H1 (cell line): ENCODE measurements around the gene FGFR2. TPM values are rescaled to one million over a fixed set of nuclear protein-coding genes. Genes with fewer than 3 reads are reported as not detected.

ENCODE experiments used
- CTCF ChIA-PET: fragments of 300-600 bp; sonication (Branson Sonifier 250); formaldehyde crosslinking; loops from one replicate; lab custom pipeline; 2021; ENCODE audit not compliant: partially characterized antibody; lab: Charles Lee
- POLR2A ChIA-PET: fragments of 300-600 bp; sonication (Branson Sonifier 250); formaldehyde crosslinking; loops from one replicate; lab custom pipeline; 2021; ENCODE audit warnings: inconsistent platforms; ENCODE audit not compliant: partially characterized antibody; lab: Charles Lee
- DNase-seq, 2 experiments: peaks; one replicate each; pipeline versions ENCODE4 v3.0.0 to v3.0.0-alpha.2; 2010 to 2022; ENCODE audit warnings: low spot score in 2 of 2, low read depth in 1 of 2, mixed read lengths in 1 of 2
- FAIRE-seq: peaks from 2 replicates; lab custom pipeline; 2011; peaks lifted over from hg19 to GRCh38; lab: Jason Lieb, UNC
- H2AFZ ChIP-seq: 2 replicates; pipeline ENCODE4 v1.8.1; 2012; ENCODE audit warnings: low read length, inconsistent platforms
- H2AK5ac ChIP-seq: 2 replicates; pipeline ENCODE4 v1.6.1; 2013; ENCODE audit warnings: low read depth, low read length
- H2BK120ac ChIP-seq: replicated peaks from 2 replicates; pipeline ENCODE3; 2013; ENCODE audit warnings: low read depth, low read length, inconsistent platforms
- H2BK12ac ChIP-seq: 2 replicates; pipeline ENCODE4 v1.6.1; 2013; ENCODE audit warnings: low read depth, low read length
- H2BK15ac ChIP-seq: 2 replicates; pipeline ENCODE4 v1.6.1; 2013; ENCODE audit warnings: low read length
- H2BK20ac ChIP-seq: 2 replicates; pipeline ENCODE4 v1.6.1; 2013; ENCODE audit warnings: low read length
- H2BK5ac ChIP-seq: 2 replicates; pipeline ENCODE4 v1.6.1; 2013; ENCODE audit warnings: low read depth, low read length
- H3K14ac ChIP-seq: 2 replicates; pipeline ENCODE4 v1.6.1; 2013; ENCODE audit warnings: inconsistent platforms; ENCODE audit not compliant: insufficient read length
- H3K18ac ChIP-seq: 2 replicates; pipeline ENCODE4 v1.6.1; 2013; ENCODE audit warnings: low read length; ENCODE audit errors: extremely low read depth
- H3K23ac ChIP-seq: 2 replicates; pipeline ENCODE4 v1.6.1; 2013; ENCODE audit warnings: inconsistent platforms; ENCODE audit not compliant: insufficient read length
- H3K23me2 ChIP-seq: 2 replicates; pipeline ENCODE4 v1.6.1; 2013; ENCODE audit warnings: low read depth, low read length
- H3K27ac ChIP-seq: 2 replicates; pipeline ENCODE4 v1.6.1; 2011; ENCODE audit warnings: low read depth, low read length, inconsistent platforms
- H3K27me3 ChIP-seq, 4 experiments: replicated peaks in 1 of 4; 1 replicate in 1 of 4; 2 replicates in 3 of 4; pipeline versions ENCODE4 v1.6.1 to v1.8.1; 2011 to 2013; ENCODE audit warnings: low read length in 3 of 4, mild to moderate bottlenecking in 3 of 4, inconsistent platforms in 2 of 4, mixed read lengths in 2 of 4, moderate library complexity in 1 of 4; ENCODE audit not compliant: control insufficient read depth in 3 of 4, insufficient read depth in 3 of 4; ENCODE audit errors: extremely low read depth in 1 of 4
- H3K36me3 ChIP-seq, 4 experiments: 2 replicates each; pipeline versions ENCODE4 v1.6.1 to v1.8.1; 2011 to 2013; ENCODE audit warnings: mild to moderate bottlenecking in 4 of 4, low read length in 3 of 4, moderate library complexity in 2 of 4, control low read depth in 1 of 4, inconsistent platforms in 1 of 4; ENCODE audit not compliant: insufficient read depth in 4 of 4, control insufficient read depth in 2 of 4
- H3K4ac ChIP-seq: replicated peaks from 2 replicates; pipeline ENCODE3; 2013; ENCODE audit warnings: low read length, low read depth, mixed read lengths, inconsistent platforms; ENCODE audit not compliant: insufficient read length
- H3K4me1 ChIP-seq, 4 experiments: replicated peaks in 1 of 4; 1 replicate in 1 of 4; 2 replicates in 3 of 4; pipeline versions ENCODE4 v1.6.1 to v1.8.1; 2011 to 2013; ENCODE audit warnings: low read length in 3 of 4, inconsistent platforms in 2 of 4, mixed read lengths in 1 of 4; ENCODE audit not compliant: insufficient read depth in 4 of 4, control insufficient read depth in 3 of 4
- H3K4me2 ChIP-seq, 2 experiments: 2 replicates each; pipeline versions ENCODE4 v1.6.1 to v1.8.1; 2011 to 2013; ENCODE audit warnings: low read depth in 2 of 2, low read length in 2 of 2, control low read depth in 1 of 2, inconsistent platforms in 1 of 2, mild to moderate bottlenecking in 1 of 2; ENCODE audit not compliant: insufficient read depth in 1 of 2
- H3K4me3 ChIP-seq, 4 experiments: fragments of 200-600, 300-600 bp in 1 of 4; sonication (generic), shearing (Covaris generic), sonication (Bioruptor Twin) in 1 of 4; 2 replicates each; pipeline versions ENCODE4 v1.5.1 to v1.8.1; 2011 to 2016; ENCODE audit warnings: low read length in 4 of 4, low read depth in 3 of 4, control low read depth in 2 of 4, inconsistent platforms in 2 of 4, mild to moderate bottlenecking in 2 of 4, mixed read lengths in 1 of 4, moderate library complexity in 1 of 4; ENCODE audit not compliant: insufficient read depth in 2 of 4; ENCODE audit errors: extremely low read depth in 1 of 4
- H3K56ac ChIP-seq: replicated peaks from 2 replicates; pipeline ENCODE3; 2013; ENCODE audit warnings: low read depth, mild to moderate bottlenecking, mixed read lengths, low read length, inconsistent platforms; ENCODE audit not compliant: insufficient read length
- H3K79me1 ChIP-seq: 2 replicates; pipeline ENCODE4 v1.6.1; 2013; ENCODE audit warnings: low read depth, low read length, control low read depth
- H3K79me2 ChIP-seq, 2 experiments: 2 replicates each; pipeline versions ENCODE4 v1.6.1 to v1.8.1; 2012 to 2013; ENCODE audit warnings: low read length in 2 of 2, mild to moderate bottlenecking in 2 of 2, inconsistent platforms in 1 of 2; ENCODE audit not compliant: insufficient read depth in 2 of 2, control insufficient read depth in 1 of 2
- H3K9ac ChIP-seq, 4 experiments: replicated peaks in 1 of 4; 1 replicate in 1 of 4; 2 replicates in 3 of 4; pipeline versions ENCODE4 v1.6.1 to v1.8.1; 2011 to 2013; ENCODE audit warnings: low read depth in 3 of 4, low read length in 3 of 4, control low read depth in 2 of 4, mild to moderate bottlenecking in 2 of 4, moderate library complexity in 2 of 4, inconsistent platforms in 1 of 4; ENCODE audit errors: extremely low read depth in 1 of 4
- H3K9me3 ChIP-seq, 2 experiments: 2 replicates each; pipeline versions ENCODE4 v1.6.1 to v1.8.1; 2012 to 2013; ENCODE audit warnings: mild to moderate bottlenecking in 2 of 2, moderate library complexity in 2 of 2, control low read depth in 1 of 2, inconsistent platforms in 1 of 2, low read depth in 1 of 2, low read length in 1 of 2, mixed read lengths in 1 of 2; ENCODE audit not compliant: insufficient read depth in 2 of 2
- H4K20me1 ChIP-seq, 2 experiments: replicated peaks in 1 of 2; 2 replicates each; pipeline versions ENCODE3 to v1.8.1; 2011 to 2013; ENCODE audit warnings: inconsistent platforms in 2 of 2, low read length in 2 of 2, mild to moderate bottlenecking in 1 of 2; ENCODE audit not compliant: insufficient read depth in 2 of 2, control insufficient read depth in 1 of 2
- H4K5ac ChIP-seq: 2 replicates; pipeline ENCODE4 v1.6.1; 2013; ENCODE audit warnings: low read length, low read depth, mixed read lengths, inconsistent platforms; ENCODE audit not compliant: insufficient read length
- H4K8ac ChIP-seq: 2 replicates; pipeline ENCODE4 v1.8.0; 2013; ENCODE audit warnings: mild to moderate bottlenecking, moderate library complexity, low read length, inconsistent platforms; ENCODE audit not compliant: insufficient read depth; ENCODE audit errors: extremely low read depth
- H4K91ac ChIP-seq: replicated peaks from 2 replicates; pipeline ENCODE3; 2013; ENCODE audit warnings: low read length, mixed read lengths, inconsistent platforms; ENCODE audit not compliant: insufficient read length
- ATF2 ChIP-seq: IDR thresholded peaks from 2 replicates; pipeline ENCODE4 v1.6.1; 2012; ENCODE audit warnings: low read length, inconsistent platforms
- JUND ChIP-seq: IDR thresholded peaks from 2 replicates; pipeline ENCODE4 v1.6.1; 2011; ENCODE audit warnings: mild to moderate bottlenecking, improper control_type of control experiment, low read length
- KDM4A ChIP-seq: IDR thresholded peaks from one replicate; pipeline ENCODE4 v1.7.1; 2012; ENCODE audit warnings: low read depth, mild to moderate bottlenecking, moderate library complexity, low read length, inconsistent platforms; ENCODE audit not compliant: severe bottlenecking
- RBBP5 ChIP-seq: IDR thresholded peaks from 2 replicates; pipeline ENCODE4 v1.7.1; 2012; ENCODE audit warnings: low read depth, mild to moderate bottlenecking, inconsistent platforms, low read length, moderate library complexity, borderline replicate concordance
- RXRA ChIP-seq: IDR thresholded peaks from 2 replicates; pipeline ENCODE4 v1.6.1; 2011; ENCODE audit warnings: low read depth, mild to moderate bottlenecking, low read length, moderate library complexity; ENCODE audit not compliant: insufficient read depth
- TAF1 ChIP-seq: IDR thresholded peaks from 2 replicates; pipeline ENCODE4 v1.6.1; 2011; ENCODE audit warnings: mild to moderate bottlenecking, low read depth, low read length
- TCF12 ChIP-seq: IDR thresholded peaks from 2 replicates; pipeline ENCODE4 v1.6.1; 2011; ENCODE audit warnings: low read depth, mild to moderate bottlenecking, low read length
- YY1 ChIP-seq: IDR thresholded peaks from 2 replicates; pipeline ENCODE4 v1.6.1; 2011; ENCODE audit warnings: low read depth, mild to moderate bottlenecking, low read length
- WGBS, 2 experiments: shearing (Covaris generic) in 1 of 2; methylation state at CpG; one replicate each; pipeline versions ENCODE4 v1.1.6 to v1.1.7; 2013 to 2015; ENCODE audit warnings: low lambda C conversion rate in 2 of 2, mixed read lengths in 2 of 2, inconsistent platforms in 1 of 2, low coverage in 1 of 2, missing lambda C conversion rate in 1 of 2; ENCODE audit not compliant: insufficient replicate concordance in 2 of 2, insufficient coverage in 1 of 2, insufficient read length in 1 of 2; ENCODE audit errors: extremely low coverage in 1 of 2, missing lambda C conversion rate in 1 of 2; 5-methylcytosine and 5-hydroxymethylcytosine counted together
- polyA plus RNA-seq, 7 experiments: library from polyadenylated mRNA; depleted of rRNA in 3 of 7; stranded (reverse) in 5 of 7; unstranded in 2 of 7; fragments of >200 nt in 5 of 7; fragments of 200-250 nt in 2 of 7; gene quantifications; 1 replicate in 5 of 7; 2 replicates in 1 of 7; 4 replicates in 1 of 7; pipeline versions ENCODE4 v1.2.1 to v1.2.3, GENCODE V29; 2011 to 2013; ENCODE audit warnings: missing spikeins in 2 of 7, mixed read lengths in 2 of 7
- total RNA-seq: library from RNA; stranded (reverse); fragmentation: NEBNext Ultra II Directional; extraction: Animal tissue kit (Norgen Biotek cat#: 25700); gene quantifications from 2 replicates; pipeline ENCODE4 v1.2.1, GENCODE V29; 2021

The FGFR2 gene
- total and polyA plus RNA-seq, 2 of the 8 experiments (the other 6 are each of a cell fraction or from before 2014, with no cell fraction given): 50.2 to 81.2 TPM

GRCh38 chr10:121580276-121581116 is 17.7 kb downstream of the FGFR2 start:
- Histone ChIP-seq H3K23ac (no peak overlapping the region), H3K9me3 (no peaks in the 10 kb centered on the region), H2BK12ac (peak overlapping the region; percentile 99), H3K36me3 (peaks cover 0 to 36% (median 0%) of the 10 kb centered on the region in 4 experiments; a peak in 2 of 8 replicates), H2BK20ac (peak overlapping the region; percentile 48; the same call in 1 of the 2 replicates), H4K20me1 (peaks cover 30 to 44% of the 10 kb centered on the region in 2 experiments), H3K56ac (no peak overlapping the region), H3K9ac (peak overlapping the region in 1 of 4 experiments; percentile 35; a peak in 3 of 7 replicates), H3K4ac (no peak overlapping the region), H2BK15ac (no peak overlapping the region), H3K4me3 (peak overlapping the region in 3 of 4 experiments; percentile 14 to 46 (median 23); a peak in 7 of 8 replicates), H2BK120ac (no peak overlapping the region), H3K18ac (peak overlapping the region; percentile 85), H3K4me1 (peaks cover 36 to 55% (median 43%) of the 10 kb centered on the region in 4 experiments), H3K14ac (no peak overlapping the region), H3K27ac (peak overlapping the region; percentile 69), H3K79me2 (peaks cover 39 to 72% of the 10 kb centered on the region in 2 experiments), H3K23me2 (peaks cover 7% of the 10 kb centered on the region; the same call in 1 of the 2 replicates), H3K4me2 (peak overlapping the region; percentile 83 to 84), H3K79me1 (peaks cover 24% of the 10 kb centered on the region), H3K27me3 (no peaks in the 10 kb centered on the region), H2AK5ac (peak overlapping the region; percentile 59), H2BK5ac (peak overlapping the region; percentile 96), H4K5ac (peak overlapping the region; percentile 39), H4K91ac (peak overlapping the region; percentile 31), H4K8ac (peak overlapping the region; percentile 87), H2AFZ (no peak overlapping the region)
- FAIRE-seq (peak; percentile 99), DNase-seq (peak; percentile 72 to 79)
- POLR2A ChIA-PET: interaction anchor here (0.6 to 4.9 kb wide), 13 partner anchors 12 to 88 kb away, joined by 3 to 42 read pairs (median 4); partner anchors contain the start of gene FGFR2
- WGBS, 2 experiments: 6% methylated on average over 22 of the region's 22 CpGs; no CpG with 5 or more reads in 1 of the 2 experiments
- CTCF ChIA-PET: interaction anchor here (1.0 to 3.7 kb wide), 4 partner anchors 10 to 28 kb away, joined by 3 to 17 read pairs (median 4); no protein-coding TSS in a partner anchor
- TF ChIP-seq JUND: no peak
- TF ChIP-seq YY1: peak; percentile 71; the same call in 1 of the 2 replicates
- TF ChIP-seq TAF1: peak; percentile 60; the same call in 1 of the 2 replicates
- TF ChIP-seq RBBP5: peak; percentile 31; the same call in 1 of the 2 replicates
- no peak for TF ChIP-seq RXRA
- TF ChIP-seq KDM4A: no peak
- peak; percentile 97 for TF ChIP-seq TCF12
- 0 out of 2 replicates have a peak, but pooled peaks have one; percentile 32 for TF ChIP-seq ATF2
